HG03045 (cell line): Measurements from ENCODE around the gene KRT86.
"Not testable (repeated sequence)": the region's sequence is repeated elsewhere in the genome, so short reads cannot be mapped to it uniquely, and the experiment has no call there.

Source experiments
- ATAC-seq: cut with Tn5 transposase; IDR thresholded peaks from one replicate; pipeline ENCODE4 v1.9.1; 2021; ENCODE audit warnings: mild to moderate bottlenecking, moderate library complexity; ENCODE audit not compliant: unreplicated experiment

The KRT86 gene

DNA sequence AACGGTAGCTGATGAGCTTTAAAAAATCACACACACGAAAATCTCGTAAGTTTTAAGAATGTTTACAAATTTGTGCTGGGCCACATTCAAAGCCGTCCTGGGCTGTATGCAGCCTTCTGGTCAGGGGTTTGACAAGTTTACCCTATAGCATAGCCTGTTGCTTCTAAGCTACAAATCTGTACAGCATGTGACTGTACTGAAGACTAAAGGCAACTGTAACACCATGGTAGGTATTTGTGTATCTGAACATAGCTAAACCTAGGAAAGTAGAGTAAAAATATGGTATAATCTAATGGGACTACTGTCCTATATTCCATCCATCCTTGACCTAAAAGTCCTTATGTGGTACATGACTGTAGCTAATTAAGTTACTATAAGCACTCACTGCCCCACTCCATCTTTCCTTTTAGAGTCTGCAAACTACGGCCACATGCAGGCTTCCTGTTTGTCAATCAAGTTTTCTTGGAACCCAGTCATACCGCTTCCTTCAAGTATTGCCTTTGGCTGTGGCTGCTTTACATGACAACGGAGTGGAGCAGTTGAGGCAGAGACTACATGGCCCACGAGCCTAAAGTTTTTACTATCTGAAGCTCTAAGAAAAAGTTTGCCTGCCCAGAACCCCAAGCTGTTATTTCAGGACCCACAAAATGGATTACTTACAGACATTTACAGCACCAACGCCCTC lies 22.9 kb upstream of the KRT86 start:
- no peak for ATAC-seq

DNA sequence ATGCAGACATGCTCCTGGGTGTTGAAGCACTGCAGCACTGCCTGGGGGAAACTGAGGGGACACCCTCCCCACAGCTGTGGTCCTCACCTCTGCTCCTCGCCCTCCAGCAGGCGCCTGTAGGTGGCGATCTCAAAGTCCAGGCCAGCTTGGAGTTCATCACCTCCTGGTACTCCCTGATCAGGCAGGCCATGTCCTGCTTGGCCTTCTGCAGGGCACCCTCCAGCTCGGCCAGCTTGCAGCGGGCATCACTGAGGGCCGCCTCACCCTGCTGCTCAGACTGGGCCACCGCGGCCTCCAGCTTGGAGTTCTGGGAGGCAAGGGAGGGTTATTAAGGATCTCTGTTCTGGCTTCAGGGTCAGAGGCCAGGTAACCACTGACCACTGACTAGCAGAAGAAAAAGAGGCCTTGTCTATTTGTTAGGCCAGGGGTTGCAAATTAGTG lies 22.2 kb upstream of the KRT86 start:
- ATAC-seq: not testable (repeated sequence)

DNA sequence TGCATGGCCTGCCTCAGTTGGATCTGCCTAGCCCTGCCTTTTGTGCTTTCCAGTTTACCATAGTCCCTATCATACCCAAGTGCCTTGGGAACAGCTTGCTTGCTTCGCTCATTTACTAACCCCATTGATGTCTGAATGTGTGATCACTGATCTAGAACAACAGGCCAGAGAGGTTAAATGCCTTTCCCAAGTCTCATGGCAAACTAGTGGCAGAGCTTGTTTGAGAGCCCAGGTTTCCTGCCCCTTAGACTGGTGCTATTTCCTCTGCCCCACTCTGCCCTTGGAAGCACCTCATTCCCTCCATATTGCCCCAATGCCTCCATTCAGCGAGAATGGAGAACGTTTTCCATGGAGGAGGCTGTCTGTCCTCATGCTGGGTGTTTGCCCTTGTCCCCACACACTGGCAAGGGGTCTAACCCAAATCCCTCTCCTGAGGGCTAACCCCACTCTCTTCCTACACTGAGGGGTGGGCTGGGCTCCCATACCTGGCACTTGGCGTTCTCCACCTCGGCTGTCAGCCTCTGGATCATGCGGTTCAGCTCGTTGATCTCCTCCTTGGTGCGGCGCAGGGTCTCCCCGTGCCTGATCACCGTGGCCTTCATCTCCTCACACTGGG lies 21.6 kb upstream of the KRT86 start:
- no peak for ATAC-seq

DNA sequence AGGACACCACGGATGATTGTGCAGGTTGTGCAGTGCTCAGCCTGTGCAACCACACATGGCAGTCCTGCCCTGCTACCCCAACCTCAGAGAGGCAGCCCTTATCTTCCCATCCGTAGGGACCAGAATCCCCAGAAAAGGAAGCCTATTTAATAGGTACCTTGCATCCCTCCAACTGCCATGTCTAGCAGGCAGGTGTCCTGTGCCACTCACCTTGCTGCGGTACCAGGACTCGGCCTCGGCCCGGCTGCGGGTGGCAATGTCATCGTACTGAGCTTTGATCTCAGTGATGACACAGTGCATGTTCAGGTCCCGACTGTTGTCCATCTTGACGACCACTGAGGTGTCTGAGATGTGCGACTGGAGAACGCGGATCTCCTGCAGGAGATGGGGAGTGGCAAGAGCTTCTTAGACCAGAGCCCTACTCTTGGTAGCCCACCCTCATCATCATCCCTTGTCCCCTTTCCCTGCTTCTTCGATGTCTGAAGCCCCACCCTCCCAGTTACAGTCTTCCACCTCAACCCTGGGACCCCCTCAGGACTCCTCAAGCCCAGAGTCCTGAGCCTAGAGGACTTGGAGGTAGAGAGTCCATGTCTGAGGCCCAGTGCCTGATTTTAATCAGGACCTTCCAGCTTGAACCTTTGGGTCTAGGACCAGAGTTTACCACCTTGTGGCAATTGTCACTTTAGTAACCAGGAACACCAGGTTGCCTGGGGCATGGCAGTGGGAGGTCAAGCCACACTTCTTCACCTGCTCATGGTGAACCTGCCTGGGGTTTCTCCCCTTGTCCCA lies 20.9 kb upstream of the KRT86 start:
- no peak for ATAC-seq

DNA sequence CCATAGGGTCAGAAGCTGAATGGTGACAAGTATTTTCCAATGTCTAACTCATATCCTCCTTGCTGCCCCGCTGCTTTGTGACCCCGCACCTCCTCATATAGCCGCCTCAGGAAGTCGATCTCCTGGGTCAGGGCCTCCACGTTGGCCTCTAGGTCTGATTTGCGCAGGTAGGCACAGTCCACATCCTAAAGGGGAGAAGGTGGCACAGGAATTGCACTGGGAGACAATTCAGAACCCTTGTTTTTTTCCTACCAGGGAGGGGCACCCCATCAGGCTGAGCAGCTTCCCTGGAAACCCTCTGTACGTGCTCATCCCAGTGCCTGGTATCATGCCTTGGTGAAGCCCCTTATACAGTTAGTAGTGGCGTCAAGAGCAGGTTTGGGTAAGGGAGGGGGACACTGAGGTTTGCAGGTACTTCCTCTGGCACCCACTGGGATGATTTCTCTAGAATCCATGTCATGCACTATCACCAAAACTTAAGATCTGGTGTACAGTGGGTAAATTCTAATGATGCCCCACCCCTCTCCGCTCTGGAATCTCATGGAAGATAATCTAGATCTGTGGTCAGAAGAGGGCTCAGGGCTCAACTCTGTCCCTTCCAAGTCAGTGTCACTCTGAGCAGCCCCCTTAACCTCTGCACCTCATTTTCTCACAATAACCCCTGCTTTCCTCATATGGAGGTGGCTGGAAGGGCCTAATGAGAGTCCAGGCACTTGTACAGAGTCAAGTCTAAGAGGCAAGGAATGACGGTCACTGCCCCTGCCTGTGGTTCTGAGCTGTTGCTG lies 20.1 kb upstream of the KRT86 start:
- ATAC-seq: no peak

DNA sequence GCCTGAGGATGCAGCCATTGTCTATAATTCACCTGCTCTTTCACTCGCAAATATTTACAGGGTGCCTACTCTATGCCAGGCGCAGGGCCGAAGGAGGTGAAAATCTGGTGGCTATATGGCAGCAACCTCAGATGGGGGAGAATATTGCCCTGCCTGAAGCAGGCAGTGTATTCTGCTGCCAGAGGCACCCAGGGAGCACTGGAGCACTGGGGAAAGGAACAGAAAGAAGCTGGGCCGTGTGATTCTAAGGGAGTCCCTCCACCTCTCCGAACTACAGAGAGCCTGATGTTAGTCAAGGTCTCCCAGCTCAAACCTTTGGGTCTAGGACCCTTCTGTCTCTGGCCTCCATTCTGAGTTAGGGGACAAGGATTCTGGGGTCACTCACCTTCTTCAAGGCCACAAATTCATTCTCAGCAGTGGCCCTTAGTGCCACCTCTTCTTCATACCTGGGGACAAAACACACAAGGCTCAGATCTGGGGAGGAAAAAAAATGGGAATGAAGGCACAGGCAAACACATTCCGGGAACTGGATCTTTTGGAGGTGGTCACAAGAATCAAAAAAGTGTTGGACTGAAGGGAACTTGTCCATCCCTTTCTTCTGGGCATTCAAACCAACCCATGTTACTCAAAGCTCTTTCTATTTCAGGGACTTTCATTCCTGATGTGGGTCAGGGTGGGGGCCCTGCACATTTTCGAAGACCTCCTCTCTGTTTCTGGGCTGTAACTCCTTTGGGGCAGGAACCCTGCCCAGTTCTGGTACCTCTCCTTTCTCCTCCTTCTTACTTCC lies 19.3 kb upstream of the KRT86 start:
- no peak for ATAC-seq

DNA sequence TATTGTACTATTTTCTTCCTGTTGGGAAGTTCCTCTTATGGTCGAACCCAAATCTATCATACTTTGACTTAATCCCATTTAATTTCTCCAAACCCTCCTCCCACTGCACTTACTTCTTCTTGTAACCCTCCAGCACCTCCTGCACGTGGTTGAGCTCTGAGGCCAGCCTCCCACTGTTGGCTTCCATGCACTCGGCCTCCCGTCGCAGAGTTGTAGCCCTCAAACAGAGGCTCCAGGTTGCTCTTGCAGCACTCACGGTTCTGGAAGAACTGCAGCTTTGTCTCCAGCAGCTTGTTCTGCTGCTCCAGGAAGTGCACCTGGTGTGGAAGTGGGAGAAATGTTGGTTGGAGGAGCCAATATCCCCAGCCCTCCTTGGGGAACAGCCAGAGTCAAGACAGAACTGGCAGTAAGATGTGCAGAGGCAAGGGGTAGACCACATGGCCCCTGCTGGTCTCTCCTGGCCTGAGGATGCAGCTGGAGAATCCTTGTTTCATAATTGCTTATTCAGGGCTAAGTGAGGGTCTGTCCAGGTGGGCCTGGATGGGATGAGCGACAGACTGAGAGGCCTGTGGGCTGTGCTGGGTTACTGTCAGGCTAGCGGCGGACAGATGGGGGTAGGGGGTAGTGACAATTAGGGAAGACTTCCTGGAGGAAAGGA lies 18.4 kb upstream of the KRT86 start:
- ATAC-seq: no peak

DNA sequence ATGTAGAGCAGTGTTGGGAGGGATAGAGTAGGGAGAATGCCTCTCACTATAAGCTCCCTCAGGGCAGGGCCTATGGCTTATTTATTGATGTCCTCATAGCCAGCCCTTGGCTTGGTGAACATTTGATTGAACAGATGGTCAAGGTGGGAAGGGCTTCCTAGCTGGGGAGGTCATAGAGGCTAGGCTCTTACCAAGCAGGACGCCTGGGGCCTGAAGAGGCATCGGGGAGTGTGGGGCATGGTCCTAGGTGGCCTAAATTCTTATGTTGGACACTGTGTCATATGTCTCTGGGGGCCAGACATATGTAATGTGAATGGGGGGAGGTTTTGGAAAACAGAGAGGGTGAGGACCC lies 17.9 kb upstream of the KRT86 start:
- ATAC-seq: no peak

DNA sequence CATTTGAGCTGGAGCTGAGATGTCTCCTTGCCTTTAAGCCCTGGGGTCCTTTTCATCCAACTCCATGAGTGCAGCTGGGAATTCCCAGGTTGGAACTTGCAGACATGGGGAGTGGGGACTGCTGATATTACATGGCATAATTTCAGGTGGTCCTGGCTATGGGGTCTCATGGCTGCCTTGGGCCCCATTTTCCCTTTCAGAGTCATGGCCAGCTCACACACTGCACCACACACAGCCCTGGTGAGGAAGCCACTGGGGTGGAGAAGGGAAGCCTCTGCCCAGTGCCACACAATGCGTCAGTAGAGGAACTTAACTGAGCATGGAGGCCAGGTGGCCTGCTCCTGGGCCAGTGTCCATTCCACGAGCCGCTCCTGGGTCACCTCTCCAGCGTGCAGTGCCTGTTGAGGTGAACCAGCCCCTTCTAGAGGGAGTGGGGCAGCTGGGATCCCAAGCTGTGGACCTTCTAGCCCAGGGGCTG lies 17.3 kb upstream of the KRT86 start:
- ATAC-seq: no peak

DNA sequence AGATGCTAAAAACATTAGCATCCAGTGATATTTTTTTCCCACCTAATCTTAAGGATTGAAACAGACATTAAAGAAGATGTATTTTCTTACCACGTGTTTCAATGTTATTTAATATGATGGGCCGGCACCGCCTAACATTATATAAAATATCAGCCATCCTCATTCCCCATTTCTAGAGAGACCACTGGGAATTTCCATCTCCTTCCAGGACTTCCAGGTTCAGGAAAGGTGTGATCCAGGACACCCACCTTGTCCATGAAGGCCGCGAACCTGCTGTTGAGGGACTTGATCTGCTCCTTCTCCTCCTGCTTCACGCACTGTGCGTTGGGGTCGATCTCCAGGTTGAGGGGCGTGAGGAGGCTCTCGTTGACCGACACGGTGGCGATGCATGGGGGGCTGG lies 16.5 kb upstream of the KRT86 start:
- ATAC-seq: not testable (repeated sequence)

DNA sequence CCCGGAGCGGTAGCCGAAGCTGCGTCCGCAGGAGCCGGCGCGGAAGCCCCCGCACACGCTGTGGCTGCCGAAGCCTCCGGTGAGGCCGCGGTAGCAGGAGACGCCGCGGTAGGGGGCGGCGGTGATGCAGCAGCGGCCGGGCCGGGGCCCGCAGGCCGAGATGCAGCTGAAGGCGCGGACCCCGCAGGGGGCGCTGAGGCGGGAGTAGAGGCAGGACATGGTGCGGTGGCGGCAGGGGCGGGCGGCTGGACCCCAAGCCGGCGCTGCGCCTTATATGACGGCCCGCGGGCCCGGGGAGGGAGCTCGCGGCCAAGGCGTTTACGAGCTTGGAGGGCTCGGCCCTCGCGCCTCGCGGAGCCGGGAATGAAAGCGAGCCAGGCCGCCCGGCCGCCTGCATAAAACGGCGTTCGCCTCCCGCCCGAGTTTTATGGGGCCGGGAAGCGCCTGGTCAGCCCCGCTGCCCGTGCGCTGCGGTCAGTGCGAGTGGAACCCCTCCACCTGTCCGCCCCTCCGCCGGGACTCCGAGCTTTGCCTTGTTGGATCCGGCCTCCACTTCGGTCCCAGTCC lies 16.0 kb upstream of the KRT86 start:
- ATAC-seq: no peak

DNA sequence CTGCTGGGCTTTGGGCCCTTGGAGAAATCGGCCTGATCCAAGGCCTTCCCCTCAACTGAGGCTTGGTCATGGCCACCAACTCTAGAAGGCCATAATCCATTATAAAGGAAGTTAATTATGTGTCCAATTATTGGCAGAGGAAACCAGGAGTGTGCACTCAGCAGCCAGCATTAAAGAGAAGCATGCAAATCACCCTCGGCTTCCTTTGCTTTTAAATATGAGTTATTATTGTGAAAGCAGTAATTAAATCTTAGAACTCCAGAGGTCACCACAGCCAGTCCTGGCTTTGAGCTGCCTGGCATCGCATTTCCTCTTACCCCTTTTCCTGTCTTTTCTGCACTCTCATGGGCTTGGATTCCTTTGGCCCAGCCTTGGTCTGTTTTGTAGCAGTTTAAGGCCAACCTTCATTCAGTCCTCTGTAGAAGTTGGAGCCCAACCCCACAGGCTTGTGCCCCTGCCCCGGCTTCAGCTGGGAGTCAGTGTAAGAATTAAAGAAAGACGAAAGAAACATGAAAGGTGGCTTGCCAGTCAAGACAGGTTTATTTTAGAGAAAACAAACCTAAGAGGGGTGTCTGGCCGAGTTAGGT lies 14.7 kb upstream of the KRT86 start:
- ATAC-seq: no peak

DNA sequence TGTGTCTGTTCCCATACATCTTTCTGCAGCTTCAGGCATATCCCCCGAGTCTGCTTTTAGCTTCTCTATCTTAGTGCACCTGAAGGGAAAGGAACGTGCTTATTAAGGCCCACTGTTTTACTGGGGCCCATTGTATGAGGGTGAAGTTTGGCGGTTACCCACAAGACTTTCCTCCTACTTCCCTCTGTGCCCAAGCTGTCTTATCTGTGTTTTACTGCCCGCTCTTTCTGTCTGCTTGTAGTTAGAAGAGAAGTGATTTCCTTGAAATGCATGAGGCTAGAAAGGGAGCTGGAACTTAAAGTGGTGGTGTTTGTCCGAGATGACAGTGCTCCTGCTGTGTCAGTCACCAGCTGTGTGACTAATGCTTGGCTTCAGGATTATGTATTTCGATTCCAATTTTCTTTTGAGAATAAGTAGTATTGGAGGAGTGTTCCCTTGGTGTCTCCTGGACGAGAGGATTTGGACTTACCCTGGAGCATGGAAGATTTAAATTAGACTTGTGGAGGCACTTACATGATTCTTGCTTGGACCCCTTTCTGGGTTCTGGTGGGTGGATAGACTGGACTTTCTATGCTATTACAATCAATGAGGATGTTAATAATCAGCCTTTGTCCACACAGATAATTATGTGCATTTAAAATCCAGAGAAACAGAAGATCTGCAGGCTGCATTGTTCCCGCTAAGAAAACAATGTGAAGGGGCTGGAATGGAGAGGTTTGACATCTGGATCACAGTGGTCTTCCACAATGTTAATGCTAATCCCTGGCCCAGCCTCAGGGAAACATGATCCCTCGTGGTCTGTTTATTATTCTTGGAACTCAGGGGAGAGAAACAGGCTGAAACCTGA lies 13.9 kb upstream of the KRT86 start:
- ATAC-seq: no peak

DNA sequence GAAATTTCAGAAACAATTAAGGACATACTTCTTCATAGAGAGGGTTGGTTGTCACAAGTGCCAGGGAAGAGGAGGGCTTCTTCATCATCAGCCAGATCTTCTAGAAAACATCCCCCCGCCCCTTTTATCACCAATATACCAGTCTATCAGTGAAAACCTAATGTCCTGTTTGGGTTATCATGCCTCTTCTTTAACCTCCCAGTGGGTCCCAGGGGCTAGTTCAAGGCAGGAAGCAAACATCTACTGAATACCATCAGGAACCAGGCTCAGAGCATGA lies 13.3 kb upstream of the KRT86 start:
- ATAC-seq: no peak

DNA sequence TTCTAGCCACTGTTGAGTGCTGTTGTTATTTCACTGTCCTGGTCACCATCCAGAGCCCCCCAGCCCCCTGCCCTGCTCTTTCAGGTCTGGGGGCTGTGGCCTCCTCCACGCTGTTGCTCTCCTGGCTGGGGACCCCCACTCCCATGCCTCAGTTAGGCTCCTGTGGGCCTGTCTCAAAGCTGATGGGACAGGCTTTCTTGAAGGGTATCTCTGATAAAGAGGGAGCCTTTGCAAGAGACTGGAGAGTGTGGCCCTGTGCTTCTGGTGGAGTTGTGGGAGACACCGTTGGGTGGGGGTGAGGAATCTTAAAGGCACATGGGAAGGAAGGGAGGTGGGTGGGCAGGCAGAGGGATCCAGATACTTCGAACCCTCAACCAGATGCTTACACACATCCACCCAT lies 12.2 kb upstream of the KRT86 start:
- no peak for ATAC-seq

DNA sequence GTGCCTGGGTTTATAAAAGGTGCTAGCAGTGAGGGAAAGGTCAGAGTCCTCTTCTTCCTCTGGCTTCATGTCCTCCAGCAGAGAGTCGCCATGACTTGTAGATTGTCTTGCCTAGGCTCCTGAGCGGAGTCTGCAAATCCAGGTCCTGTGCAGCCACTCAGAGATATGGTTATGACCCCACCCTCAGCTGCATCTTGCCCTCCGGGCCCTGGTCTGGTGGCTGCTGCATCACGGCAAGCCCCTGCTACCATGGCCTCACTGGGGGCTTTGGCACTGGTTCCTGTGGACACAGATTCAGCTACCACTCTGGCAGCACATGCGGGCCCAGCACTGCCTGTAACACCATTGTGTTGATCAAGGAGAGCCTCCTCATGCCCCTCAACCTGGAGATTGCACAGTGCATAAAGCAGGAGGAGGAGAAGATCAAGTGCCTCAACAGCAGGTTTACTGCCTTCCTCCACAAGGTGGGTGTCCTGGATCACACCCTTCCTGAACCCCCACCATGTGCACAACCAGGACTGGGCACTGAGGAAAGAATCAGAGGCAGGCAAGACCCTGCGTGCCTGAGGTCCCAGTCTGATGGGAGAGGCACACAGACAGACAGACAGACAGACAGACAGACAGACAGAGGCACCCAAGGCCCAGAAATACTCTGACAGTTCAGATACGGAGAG lies 10.5 kb upstream of the KRT86 start:
- no peak for ATAC-seq

DNA sequence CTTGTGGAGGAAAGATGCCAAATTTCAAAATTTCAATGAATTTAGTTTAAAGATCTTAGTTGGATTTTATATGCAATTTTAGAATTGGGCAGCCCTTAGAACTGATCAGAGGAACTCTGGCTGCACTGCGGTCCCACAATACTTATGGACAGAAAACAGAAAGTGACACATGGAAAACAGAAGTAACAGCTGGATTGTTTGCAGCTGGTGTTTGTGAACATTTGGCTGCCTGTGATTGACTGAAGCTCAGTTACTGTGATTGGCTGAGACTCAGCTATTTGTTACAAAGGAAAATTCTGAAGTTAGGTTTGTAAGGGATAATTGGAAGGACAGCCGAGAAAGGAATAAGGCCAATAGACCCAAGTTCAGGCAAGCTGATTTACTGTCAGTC lies 10.0 kb upstream of the KRT86 start:
- ATAC-seq: no peak

DNA sequence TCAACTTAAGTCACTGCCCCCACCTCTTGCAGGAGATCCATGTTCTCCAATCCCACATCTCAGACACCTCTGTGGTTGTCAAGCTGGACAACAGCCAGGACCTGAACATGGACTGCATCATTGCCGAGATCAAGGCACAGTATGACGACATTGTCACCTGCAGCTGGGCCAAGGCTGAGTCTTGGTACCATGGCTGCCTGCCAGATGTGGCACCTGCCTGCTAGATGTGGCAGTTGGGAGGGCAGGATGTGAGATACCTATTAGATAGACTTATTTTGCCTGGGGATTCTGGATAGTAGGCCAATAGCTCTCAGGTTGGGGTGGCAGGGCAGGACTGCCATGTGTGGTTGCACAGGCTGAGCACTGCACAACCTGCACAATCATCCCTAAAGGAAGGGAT lies 7.9 kb upstream of the KRT86 start:
- no peak for ATAC-seq
